ENCODE data around the gene MYL4. TPM values are rescaled to one million over a fixed set of nuclear protein-coding genes. Genes with fewer than 3 reads are reported as not detected.

The MYL4 gene
- total and polyA plus RNA-seq, 12 donors, result 0.36 to 4.9 (median 0.98) TPM; not detected in 6

DNA sequence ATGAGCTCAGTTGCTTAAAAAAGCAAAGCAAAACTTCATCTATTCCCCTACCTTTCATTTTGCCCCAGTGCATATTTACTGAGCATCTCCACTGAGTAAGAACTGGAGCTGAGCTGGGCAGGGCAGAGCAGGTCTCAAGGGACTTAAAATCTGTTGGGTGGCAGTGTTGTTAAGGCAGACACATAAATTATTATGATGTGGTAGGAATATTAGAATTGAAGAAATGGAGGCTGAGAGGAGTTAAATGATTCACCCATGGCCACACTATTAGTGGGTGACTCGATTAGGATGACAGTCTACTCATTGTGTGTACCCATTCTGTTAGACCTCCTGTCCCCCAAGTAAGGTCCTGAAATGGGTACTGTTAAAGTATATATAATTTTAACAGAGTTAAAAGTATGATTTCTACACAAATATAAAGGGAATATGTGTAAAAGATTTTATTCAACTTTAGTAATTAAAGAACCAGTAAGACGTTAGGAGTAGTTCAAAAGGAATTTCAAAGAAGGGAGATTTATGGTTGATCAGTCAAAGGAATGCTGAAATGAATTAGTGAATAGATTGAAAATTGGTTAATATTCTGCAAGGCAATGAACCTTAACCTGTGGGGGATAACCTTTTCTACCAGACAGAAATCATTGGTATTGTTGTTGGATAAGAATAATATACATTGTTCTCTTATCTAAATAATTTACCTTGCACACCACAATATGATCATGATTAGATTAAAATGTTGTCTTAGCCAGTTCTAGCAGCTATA lies 62.0 kb downstream of the MYL4 start:
- H3K4me3 ChIP-seq, result no peak overlapping the region
- TF ChIP-seq POLR2A (IDR thresholded peaks at IDR 0.05), result no peak
- TF ChIP-seq, protein P1, sequence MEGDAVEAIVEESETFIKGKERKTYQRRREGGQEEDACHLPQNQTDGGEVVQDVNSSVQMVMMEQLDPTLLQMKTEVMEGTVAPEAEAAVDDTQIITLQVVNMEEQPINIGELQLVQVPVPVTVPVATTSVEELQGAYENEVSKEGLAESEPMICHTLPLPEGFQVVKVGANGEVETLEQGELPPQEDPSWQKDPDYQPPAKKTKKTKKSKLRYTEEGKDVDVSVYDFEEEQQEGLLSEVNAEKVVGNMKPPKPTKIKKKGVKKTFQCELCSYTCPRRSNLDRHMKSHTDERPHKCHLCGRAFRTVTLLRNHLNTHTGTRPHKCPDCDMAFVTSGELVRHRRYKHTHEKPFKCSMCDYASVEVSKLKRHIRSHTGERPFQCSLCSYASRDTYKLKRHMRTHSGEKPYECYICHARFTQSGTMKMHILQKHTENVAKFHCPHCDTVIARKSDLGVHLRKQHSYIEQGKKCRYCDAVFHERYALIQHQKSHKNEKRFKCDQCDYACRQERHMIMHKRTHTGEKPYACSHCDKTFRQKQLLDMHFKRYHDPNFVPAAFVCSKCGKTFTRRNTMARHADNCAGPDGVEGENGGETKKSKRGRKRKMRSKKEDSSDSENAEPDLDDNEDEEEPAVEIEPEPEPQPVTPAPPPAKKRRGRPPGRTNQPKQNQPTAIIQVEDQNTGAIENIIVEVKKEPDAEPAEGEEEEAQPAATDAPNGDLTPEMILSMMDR (IDR thresholded peaks at IDR 0.05), result no peak
- no peaks in the 10 kb centered on the region for H3K27me3 ChIP-seq
- no peaks in the 10 kb centered on the region for H3K9me3 ChIP-seq (replicated peaks in 1 of 3)
- no peak overlapping the region for H3K27ac ChIP-seq
- intact Hi-C loops (cut with DNase I), result no loop called here
- WGBS, 4 donors, result 79 to 91% (median 86%) methylated on average over 2 of the region's 2 CpGs
- DNase-seq, result no peak
- peaks cover 5 to 17% of the 10 kb centered on the region in 2 donors for H3K4me1 ChIP-seq (replicated peaks in 1 of 2)
- H3K36me3 ChIP-seq (replicated peaks in 1 of 2), result no peaks in the 10 kb centered on the region

DNA sequence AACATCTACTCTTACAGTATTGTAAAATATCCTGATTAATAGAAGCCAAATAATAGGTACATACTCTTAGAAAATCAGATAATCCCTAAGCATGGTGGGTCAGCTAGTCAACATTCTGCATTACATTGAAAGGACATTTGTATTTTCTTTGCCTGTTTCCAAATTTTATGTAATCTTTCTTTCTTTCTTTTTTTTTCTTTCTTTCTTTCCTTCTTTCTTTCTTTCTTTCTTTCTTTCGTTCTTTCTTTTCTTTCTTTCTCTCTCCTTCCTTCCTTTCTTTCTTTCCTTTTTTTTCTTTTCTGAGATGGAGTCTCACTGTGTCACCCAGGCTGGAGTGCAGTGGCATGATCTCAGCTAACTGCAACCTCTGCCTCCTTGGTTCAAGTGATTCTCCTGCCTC lies 63.3 kb downstream of the MYL4 start:
- intact Hi-C loops (cut with DNase I), result no loop called here
- Histone ChIP-seq H3K27ac (no peak overlapping the region), H3K4me1 (replicated peaks in 1 of 2) (peaks cover 10 to 27% of the 10 kb centered on the region in 2 donors), H3K36me3 (replicated peaks in 1 of 2) (no peaks in the 10 kb centered on the region), H3K27me3 (no peaks in the 10 kb centered on the region), H3K9me3 (replicated peaks in 1 of 3) (no peaks in the 10 kb centered on the region), H3K4me3 (no peak overlapping the region)
- WGBS, 4 donors, result 51 to 87% (median 64%) methylated on average over 1 of the region's 1 CpG
- TF ChIP-seq, protein P1 (IDR thresholded peaks at IDR 0.05), result no peak
- no peak for TF ChIP-seq POLR2A (IDR thresholded peaks at IDR 0.05)
- no peak for DNase-seq

DNA sequence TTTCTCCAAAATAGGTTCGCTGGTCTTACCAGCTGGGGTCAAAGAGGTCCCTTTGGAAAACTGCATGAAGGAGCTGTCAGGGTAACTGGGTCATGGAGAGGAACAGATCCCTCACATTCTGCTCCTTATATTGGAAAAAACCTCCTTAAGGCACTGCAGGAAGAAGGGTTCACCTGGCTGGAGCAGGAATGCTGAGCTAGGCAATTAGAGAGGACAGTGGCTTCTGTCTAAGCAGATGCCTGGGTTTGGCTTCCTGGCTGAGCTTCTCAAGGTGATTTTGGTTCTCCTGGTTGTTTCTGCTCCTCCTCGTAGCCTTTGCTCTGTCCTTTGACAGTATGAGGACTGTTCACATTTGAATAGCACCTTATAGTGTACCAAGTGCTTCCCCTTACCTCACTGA lies 64.1 kb downstream of the MYL4 start:
- WGBS, 4 donors, result 77 to 91% (median 86%) methylated on average over 2 of the region's 2 CpGs
- H3K27me3 ChIP-seq, result no peaks in the 10 kb centered on the region
- no peaks in the 10 kb centered on the region for H3K36me3 ChIP-seq (replicated peaks in 1 of 2)
- H3K27ac ChIP-seq, result no peak overlapping the region
- no peak for TF ChIP-seq POLR2A (IDR thresholded peaks at IDR 0.05)
- TF ChIP-seq, protein P1 (IDR thresholded peaks at IDR 0.05), result no peak
- peaks cover 9 to 32% of the 10 kb centered on the region in 2 donors for H3K4me1 ChIP-seq (replicated peaks in 1 of 2)
- H3K9me3 ChIP-seq (replicated peaks in 1 of 3), result no peaks in the 10 kb centered on the region
- H3K4me3 ChIP-seq, result no peak overlapping the region
- no peak for DNase-seq
- intact Hi-C loops (cut with DNase I), result no loop called here

Small RNA genes lying within 50 kb of the gene (small RNA-seq; reads per million reads assigned to genes)
- 0 reads per million in 2 donors for gene RNU7-186P

Other genes with a start within 250 kb of the MYL4 start
- not detected for gene RPRML, start 230.1 kb upstream of the MYL4 start, total RNA-seq
- gene RPRML, start 230.1 kb upstream of the MYL4 start, polyA plus RNA-seq, result under 1 TPM in 1 of 3 donors, not detected in 2; 0.07 TPM
- gene CDC27, start 20.1 kb upstream of the MYL4 start, total RNA-seq, result 100 to 1,000 TPM in 2 of 9 donors, 10 to 100 TPM in 7; 33.9 to 153 (median 78.6) TPM
- gene CDC27, start 20.1 kb upstream of the MYL4 start, polyA plus RNA-seq, result 10 to 100 TPM; 13.5 to 74.0 (median 21.1) TPM
- gene ITGB3, start 44.5 kb downstream of the MYL4 start, total RNA-seq, result 1 to 10 TPM in 7 of 9 donors, under 1 TPM in 2; 0.12 to 3.7 (median 1.6) TPM
- under 1 TPM; 0.40 to 0.84 (median 0.64) TPM for gene ITGB3, start 44.5 kb downstream of the MYL4 start, polyA plus RNA-seq
- gene EFCAB13, start 114.6 kb downstream of the MYL4 start, total RNA-seq, result 1 to 10 TPM; 1.1 to 7.5 (median 3.5) TPM
- 1 to 10 TPM; 1.2 to 3.3 (median 1.3) TPM for gene EFCAB13, start 114.6 kb downstream of the MYL4 start, polyA plus RNA-seq